Activated CD8-positive, alpha-beta memory T cell treated with anti-CD3 and anti-CD28 coated beads for 4 hours (primary cell): ENCODE data around the gene HMCN1.

Experiments used
- DNase-seq, 2 donors: peaks; one replicate each; pipeline ENCODE4 v3.0.0-alpha.2; 2020; ENCODE audit warnings: low read depth in 2 of 2

HMCN1 gene

GRCh38 chr1:185733818-185734735 is at the start of gene HMCN1:
TSS of gene HMCN1 (plus strand) at chr1:185734391. CDS start at chr1:185734780, 389 bp downstream.
- no peak for DNase-seq

DNA sequence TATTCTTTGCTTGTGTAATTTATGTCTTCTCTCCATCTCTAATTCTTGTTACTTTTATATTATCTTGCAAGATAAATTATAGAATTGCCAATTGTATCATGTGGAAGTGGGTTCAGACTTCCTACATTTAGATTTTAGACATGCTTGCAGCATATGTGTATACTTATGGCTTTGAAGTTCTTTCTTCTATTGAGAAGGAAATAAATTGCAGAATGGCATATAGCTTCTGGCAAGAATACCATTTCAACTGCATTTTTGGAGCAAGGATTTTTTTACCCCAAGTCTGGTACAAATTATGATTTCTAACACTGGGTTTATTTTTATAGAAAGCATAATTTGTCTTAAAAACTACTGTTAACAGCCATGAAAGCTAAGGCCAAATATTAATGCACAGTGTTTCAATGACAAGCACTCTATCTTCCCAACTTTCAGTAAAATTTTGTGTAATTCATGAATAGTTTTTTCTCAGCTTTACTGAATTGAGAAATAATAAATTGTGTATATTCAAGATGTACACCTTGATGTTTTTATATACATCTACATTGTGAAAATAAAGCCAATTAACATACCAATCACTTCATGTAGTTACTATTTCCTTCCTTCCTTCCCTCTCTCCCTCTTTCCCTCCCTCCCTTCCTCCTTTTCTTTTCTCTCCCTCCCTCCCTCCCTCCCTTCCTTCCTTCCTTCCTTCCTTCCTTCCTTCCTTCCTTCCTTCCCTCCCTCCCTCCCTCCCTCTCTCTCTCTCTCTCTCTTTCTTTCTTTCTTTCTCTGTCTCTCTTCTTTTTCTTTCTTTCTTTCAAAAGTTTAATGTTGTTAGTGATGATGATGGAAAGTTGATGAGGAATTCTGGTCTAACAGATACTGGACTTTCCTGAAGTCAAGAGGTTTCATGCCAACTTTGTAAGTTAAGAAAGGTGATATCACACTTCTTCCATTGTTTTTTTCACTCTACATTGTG is 47.1 kb upstream of the HMCN1 start:
- no peak for DNase-seq

DNA sequence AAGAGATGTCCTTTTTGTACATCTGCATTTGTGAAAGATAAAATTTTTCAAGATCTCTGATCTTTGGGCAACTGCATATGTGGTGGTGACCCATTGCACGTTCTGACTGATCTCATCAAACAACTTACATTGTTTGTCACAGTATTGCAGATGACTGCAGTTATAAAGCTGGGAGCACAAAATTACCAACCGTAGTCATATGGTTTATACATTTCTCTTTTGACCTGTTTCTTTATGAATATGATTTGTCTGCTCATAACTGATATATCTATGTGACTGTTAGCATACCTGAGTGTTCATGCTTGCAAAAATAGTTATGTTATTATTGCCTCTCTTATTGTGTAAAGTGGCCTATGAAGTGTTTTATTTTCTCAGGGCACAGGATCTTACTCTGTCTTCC is 43.7 kb upstream of the HMCN1 start:
- no peak for DNase-seq

GRCh38 chr1:185693654-185694053 is 40.5 kb upstream of the HMCN1 start:
- no peak for DNase-seq

GRCh38 chr1:185694081-185694480 is 40.1 kb upstream of the HMCN1 start:
- DNase-seq = no peak

- no peak for DNase-seq
Observed at GRCh38 chr1:185695299-185695698, 38.9 kb upstream of the HMCN1 start.

GRCh38 chr1:185696422-185697150 is 37.6 kb upstream of the HMCN1 start:
- no peak for DNase-seq

- no peak for DNase-seq
Observed at GRCh38 chr1:185699874-185700273, 34.3 kb upstream of the HMCN1 start.

DNA sequence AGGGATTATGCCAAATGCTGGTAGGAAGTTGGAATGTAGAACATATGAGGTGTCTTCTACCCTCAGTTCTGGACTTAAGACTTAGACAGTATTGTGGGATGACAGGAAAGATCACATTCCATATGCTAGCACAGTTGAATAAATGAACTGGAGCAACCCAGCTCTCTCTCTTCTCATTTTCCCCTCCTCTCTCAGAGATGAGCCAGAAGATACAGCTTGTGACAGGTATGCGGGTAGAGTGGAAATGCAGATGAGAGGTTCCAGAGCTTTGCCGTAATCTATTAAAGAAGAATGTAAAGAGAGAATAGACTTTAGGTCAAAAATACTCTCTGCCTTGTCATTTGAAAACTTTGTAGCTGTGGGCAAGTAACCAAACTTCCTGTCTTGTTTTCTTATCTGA is 32.5 kb upstream of the HMCN1 start:
- no peak for DNase-seq

- DNase-seq = no peak
Observed at GRCh38 chr1:185704181-185704580, 30.0 kb upstream of the HMCN1 start.

DNA sequence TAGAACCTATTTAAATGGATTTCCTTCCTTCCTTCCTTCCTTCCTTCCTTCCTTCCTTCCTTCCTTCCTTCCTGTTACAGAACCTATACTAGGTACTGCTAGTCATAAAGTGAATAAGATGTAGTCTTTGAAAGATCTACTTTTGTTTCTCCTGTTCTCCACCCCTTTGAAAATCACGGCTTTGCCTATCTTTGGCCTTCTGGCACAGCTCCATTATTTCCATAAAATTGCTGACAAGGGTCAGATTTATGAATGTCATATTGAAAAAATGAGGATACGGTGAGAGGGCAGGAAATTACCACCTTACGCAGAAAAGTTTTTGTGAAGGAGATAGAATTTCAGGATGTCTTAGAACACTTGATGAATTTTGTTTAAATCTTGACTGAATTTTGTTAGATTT is 18.1 kb upstream of the HMCN1 start:
- DNase-seq = no peak

GRCh38 chr1:185719021-185719420 is 15.2 kb upstream of the HMCN1 start:
- DNase-seq = no peak

- no peak for DNase-seq
Observed at GRCh38 chr1:185720633-185721272, 13.4 kb upstream of the HMCN1 start.

- no peak for DNase-seq
Observed at GRCh38 chr1:185721553-185721952, 12.6 kb upstream of the HMCN1 start.

DNA sequence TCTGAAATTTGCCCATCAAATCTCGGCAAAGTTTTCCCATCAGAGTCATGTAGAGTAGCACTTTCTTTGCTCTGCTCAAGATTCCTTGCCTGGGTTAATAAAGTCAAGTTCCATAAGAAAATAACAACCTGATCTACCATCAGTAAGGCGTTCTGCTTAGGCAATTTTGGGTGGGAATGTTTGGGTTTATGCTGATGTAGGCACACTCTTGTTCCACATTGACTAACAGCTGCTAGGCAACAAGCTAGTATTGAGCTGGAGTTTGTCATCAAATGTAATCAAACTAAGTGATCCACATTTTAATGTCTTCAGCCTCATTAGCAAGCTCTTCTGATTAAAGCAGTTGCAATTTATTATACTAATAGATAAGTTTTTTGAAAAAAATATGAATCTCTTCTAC is 12.1 kb upstream of the HMCN1 start:
- no peak for DNase-seq

- DNase-seq = no peak
Observed at GRCh38 chr1:185727726-185728125, 6.5 kb upstream of the HMCN1 start.

DNA sequence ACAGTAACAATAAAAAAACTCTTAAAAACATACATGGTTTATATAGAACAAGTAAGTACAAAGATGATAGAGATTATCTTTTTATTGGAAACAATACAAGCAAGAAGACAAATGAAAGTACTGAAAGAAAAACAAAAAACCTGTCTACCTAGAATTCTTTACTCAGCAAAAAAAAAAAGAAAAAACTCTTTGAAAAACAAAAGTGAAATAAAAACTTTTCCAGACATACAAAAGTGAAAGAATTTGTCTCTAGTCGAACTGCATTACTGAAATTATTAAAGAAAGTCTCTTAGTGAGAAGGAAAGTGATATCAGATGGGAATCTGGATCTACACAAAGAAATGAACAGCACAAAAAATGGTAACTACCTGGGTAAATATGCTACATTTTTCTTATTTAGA is 2.7 kb upstream of the HMCN1 start:
- no peak for DNase-seq

- DNase-seq = no peak
Observed at GRCh38 chr1:185732951-185733350, 1.2 kb upstream of the HMCN1 start.

DNA sequence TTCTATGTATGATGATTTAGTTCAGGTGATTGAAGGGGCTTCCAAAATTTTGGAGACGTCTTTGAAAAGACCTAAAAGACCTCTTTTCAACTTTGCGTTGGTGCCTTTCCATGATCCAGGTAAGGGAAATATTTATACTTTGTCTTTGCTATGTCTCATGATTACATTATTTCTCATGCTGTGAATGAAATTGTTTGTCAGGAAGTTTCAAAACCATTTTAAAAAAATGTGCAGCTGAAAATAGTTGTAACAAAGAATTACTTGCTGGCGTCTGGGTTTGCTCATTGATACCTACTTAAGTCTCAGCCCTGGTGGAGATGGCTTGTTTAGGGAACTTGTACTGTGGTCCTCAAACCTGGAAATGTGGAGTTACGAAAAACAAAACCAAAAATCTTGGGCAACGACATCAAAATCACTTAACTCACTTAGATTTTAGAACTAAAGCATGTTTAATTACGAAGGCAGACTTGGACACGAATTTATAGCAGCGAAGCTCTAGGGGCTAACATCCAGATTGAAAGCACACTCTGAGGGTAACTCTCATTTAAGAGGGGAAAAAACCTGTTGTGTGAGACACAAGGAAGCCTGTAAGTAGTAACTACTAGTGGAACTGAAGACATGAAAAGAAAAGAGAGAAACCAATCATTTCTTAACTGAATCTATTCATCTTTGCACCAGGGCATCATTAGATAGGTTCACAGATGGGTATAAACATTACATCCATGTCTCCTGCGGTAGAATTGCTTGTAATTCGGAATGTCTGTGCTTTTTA is 924 bp downstream of the HMCN1 start:
- no peak for DNase-seq

- no peak for DNase-seq
Observed at GRCh38 chr1:185735701-185736064, 1.5 kb downstream of the HMCN1 start.

GRCh38 chr1:185739967-185740366 is 5.8 kb downstream of the HMCN1 start:
- DNase-seq = no peak
